ENCODE data around the gene ATP5ME.
"Not testable (repeated sequence)": the region's sequence is repeated elsewhere in the genome, so short reads cannot be mapped to it uniquely, and the experiment has no call there.

Gene ATP5ME

DNA sequence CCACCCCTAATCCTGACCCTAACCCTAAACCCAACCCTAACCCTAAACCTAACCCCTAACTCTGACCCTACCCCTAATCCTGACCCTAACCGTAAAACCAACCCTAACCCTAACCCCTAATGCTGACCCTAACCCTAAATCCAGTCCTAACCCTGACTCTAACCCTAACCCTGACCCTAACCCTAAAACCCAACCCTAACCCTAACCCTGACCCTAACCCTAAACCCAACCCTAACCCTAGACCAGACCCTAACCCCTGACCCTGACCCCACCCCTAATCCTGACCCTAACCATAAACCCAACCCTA lies 30.8 kb upstream of the ATP5ME start:
- no peak for DNase-seq (ENCODE audit: low read depth)

DNA sequence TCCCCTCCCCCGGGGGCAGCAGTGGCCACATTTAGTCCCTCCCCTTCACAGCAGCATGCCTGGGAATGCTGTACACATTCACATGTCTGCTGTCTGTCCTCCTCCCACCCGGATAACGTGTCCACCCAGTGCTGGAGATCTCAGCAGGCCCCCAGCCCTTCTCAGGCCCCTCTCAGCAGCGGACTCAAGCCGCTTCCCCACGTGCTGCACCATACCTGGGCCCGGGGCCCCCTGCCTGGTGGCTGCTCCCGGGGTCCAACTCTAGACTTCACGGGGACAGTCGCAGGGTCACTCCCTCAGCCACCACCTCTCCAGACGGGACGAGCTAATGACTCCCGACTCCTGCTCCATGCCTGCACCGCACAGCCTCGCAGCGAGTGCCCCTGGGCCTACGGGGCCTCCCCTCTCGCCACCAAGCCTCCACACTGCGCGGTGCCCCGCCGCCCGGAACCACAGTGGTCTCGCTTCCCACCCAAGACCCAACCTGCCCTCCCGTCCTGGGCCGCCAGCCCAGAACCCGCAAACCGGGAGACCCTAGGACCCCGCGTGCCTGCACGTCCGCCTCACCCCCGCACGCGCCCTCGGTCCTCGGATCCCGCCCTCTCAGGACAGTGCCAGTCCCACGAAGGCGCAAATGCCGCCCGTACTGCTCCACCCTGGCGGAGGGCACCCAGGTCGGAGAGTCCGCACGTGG lies 30.3 kb upstream of the ATP5ME start:
- DNase-seq (ENCODE audit: low read depth): no peak

DNA sequence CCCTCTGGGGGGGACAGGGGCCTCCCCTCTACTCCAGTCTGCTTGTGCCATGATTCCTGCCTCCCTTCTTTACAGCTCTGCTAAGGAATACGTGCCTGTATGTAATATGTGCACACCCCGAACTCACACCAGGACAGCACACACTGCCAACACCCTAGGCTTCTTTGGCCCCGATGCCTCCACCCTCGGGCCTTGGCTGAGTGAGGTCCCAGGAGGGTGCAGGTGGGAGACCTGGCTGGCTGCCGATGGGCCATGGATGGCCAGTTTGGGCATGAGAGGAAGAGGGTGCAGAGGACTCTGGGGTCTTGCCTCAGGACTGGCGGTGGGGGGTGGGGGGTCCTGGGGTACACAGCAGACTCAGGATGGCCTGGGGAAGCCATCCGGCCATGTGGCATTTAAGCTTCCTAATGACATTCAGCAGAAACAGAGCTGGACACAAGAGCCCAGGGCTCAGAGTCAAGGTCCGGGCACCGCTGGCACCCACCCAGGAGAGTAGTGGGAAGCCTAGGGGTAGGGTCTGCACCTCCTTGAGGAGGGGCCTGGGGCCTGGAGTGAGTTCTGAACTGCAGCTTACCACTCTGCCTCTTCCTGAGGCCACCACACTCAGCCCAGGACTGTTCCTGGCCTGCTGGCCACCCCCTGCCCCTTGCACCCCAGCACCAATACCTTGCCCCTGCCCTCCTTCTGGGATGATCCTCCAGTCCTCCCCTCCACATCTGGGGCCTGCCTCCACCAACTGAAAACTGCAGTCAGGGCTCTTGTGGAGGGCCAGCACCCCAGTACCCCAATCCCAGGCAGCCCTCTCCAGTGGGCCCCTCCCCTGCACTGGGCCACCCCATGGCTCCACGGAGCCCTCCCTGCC lies 29.5 kb upstream of the ATP5ME start:
- no peak for DNase-seq (ENCODE audit: low read depth)

DNA sequence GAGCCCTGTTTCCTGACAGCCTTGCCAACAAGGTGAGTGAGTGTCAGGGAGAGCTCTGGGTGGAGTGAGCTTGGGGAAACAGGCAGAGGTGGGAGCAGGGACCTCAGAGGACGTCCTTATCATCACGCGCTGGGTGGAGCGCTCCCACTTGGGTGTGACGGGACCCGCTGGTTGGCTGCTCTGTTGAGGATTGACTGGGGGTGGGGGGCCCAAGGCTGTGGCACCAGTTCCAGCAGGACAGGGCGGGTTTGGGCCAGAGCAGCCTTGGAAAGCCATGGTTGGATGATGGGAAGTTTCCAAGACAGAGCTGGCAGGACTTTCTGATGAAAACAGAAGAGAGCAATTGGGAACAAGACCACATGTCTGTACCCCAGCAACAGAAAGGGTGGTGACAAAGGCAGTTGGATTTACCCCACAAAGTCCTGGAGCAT lies 28.6 kb upstream of the ATP5ME start:
- DNase-seq (ENCODE audit: low read depth): no peak

DNA sequence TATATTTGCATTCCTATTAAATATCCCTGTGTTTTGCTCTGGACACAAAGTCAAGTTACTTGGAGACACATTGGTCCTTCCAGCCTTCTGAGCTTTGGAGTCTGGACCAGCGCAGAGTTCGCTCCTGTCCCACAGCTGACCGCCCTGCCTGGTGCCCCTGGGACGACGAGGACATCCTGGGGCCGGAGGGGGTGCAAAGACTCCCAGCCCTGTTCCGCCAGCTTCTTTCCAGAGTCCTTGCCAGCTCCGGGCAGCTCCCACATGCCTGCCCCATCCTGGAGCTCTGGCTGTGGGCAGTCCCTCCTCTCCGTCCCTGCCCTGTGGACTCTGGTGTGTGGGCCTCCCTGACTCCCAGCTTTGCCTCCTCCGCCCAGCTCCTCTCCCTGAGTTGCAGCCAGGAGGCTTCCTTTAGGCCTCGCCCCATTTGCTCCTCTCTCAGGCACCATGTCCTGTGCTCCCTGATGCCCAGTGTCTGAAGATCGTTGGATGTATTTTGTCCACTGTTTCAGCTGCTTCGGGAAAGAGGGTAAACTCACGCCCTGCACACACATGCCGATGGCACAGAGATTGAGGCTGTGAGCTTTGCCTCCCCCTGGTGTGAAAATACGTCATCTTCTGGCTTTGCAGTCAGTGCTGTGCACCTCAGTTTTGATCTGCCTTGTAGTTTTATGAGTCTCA lies 26.6 kb upstream of the ATP5ME start:
- DNase-seq (ENCODE audit: low read depth): no peak

DNA sequence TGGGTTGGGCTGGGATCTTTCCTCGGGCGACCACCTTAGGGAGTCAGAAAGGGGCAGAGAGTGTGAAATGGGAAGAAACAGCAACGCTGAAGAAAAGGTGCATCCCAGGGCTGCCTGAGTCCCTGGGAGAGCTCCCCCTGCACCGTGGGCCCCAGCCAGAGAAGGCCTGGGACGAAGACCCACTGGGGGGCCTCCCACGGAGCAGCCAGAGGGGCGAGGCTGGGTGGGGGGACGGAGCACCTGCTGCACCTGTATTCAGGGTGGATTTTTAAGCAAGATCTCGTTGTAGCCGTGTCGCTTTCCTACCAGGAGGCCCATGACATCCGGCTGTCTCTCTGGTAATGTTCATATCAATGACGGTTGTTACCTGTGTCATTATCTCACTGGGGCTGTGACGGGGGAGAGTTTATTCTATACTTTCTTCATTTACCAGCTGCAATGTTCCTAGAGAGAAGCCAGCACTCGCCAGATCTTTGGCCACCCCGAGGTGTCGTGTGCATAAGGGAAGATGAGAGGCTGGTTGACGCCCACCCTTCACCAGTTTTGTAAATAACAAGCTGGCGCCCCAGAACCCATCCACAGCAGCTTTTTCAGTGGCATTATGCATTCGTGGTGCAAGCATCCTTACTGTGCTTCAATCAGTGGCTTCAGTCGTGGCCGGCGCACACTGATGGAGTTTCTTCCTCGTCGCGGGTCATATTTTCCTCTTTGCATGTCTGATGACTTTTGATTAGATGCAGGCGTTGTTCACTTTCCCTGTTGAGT lies 25.9 kb upstream of the ATP5ME start:
- DNase-seq (ENCODE audit: low read depth): no peak

DNA sequence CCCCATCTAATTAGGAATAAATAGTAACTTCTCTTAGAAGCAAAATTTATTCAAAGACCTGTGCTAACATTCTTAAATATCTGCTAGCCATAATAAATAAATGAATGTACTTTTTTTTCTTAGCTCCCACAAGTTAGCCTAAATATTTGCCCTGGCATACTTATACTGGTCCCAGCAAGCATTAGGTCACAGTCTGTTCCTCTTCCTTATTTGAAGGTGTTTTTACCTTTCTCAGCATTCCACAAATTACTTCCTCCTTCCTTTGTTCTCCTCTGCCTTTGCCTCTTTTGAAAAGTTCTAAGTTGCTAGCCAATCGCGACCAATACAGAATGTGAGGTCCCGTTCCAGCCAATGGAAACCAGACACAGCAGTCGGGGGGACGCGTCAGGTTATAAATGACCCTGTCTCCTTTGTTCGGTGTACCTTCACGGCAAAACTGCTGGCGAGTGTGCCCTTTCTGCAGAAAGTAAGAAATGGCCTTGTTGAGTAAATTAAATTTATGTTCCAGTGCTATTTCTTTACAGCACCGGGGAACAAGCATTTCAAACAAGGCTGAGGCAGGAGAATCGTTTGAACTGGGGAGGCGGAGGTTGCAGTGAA lies 20.4 kb upstream of the ATP5ME start:
- DNase-seq (ENCODE audit: low read depth): not testable (repeated sequence)

DNA sequence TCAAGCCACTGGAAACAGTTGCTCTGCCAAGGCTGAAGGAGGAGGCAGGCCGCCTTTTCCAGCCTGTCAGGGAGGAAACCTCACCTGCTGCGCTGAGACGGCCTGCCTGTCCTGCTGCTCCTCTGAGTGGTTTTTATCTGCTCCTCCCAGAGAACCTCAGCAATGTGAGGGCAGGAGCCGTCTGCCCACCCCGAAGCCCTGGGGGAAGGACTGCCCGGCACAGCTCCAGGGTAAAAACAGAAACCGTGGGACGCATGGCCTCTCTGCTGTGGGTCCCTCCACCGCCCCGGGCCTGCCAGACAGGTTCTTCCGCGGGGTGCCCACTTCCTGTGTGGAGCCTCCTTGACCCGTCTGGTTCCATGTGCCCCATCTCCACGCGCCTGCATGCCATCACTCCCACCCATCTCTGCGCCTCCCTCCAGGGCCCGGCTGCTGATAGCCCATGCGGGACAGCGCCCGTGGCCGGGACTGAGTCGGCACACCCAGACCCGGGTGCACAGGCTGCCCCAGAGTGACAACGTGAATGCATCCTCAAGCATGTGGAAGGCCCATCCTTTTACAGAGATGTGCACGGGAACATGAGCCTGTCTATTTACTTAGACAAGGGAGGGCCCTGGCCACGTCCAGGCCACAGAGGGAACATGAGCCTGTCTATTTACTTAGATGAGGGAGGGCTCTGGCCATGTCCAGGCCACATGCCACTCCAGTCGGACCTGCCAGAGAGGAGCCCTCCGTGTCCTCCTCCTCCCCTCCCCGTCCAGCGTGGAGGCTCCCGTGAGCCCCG lies 18.9 kb upstream of the ATP5ME start:
- no peak for DNase-seq (ENCODE audit: low read depth)

DNA sequence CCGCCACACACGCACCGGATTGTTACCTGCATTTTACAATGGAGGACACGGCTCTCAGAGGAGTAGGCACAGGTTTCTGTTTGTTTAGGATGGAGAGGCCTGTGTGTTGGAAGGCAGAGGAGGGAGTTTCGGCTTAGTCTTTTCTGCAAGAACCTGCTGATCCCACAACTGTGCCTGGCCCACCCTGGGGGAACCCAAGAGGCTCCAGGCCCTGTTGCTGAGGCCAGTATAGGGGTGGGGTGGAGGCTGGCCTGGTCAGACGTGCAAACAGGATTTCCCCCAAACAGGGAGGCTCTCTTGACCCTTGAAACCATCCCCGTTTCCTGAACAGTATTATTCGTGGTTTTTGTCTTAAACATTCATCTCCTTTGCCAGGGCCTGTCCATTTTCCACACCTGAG lies 15.6 kb upstream of the ATP5ME start:
- no peak for DNase-seq (ENCODE audit: low read depth)

DNA sequence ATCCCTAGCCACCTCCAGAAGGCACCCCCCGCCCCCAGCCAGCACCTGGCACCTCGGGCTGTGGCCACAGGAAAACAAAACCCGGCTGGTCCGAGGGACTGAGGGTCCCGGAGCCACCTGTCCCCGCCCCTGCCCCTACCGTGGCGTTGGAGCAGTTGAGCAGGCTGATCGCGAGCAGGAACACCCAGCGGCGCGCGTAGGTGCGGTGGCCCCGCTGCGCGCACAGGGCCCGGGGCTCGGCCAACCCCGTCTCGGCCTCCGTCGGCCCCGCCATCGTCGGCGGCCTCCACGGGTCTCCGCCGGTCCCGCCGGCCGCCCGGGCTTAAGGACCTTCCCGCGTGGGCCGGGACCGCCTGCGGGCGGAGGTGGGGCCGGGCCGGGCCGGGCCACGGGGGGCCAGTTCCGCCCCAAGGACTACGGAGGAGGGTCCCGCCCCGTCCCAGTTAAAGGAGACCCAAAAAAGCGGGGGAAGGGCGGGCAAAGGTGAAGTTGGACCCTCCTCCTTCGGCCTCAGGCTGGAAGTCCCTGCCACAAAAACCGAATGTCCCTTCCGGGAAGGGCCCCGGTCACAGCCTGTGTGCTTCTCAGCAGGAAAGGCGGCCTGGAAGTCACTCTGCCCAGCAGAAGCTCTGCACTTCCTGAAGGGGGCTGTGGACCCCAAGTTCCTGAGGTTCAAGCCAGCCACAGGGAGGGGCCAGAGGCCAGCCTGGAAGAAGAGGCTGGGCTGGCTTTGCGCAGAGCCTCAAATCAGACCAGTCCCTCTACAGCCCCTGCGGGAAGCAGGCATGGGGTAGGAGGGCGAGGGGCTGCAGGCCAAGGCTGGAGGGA lies 15.0 kb upstream of the ATP5ME start, which contains the start of gene SLC49A3:
Gene SLC49A3 (minus strand): TSS at position 298 of the 828 bp plus-strand sequence. CDS start 24 bp downstream, at position 274.
- no peak for DNase-seq (ENCODE audit: low read depth)

DNA sequence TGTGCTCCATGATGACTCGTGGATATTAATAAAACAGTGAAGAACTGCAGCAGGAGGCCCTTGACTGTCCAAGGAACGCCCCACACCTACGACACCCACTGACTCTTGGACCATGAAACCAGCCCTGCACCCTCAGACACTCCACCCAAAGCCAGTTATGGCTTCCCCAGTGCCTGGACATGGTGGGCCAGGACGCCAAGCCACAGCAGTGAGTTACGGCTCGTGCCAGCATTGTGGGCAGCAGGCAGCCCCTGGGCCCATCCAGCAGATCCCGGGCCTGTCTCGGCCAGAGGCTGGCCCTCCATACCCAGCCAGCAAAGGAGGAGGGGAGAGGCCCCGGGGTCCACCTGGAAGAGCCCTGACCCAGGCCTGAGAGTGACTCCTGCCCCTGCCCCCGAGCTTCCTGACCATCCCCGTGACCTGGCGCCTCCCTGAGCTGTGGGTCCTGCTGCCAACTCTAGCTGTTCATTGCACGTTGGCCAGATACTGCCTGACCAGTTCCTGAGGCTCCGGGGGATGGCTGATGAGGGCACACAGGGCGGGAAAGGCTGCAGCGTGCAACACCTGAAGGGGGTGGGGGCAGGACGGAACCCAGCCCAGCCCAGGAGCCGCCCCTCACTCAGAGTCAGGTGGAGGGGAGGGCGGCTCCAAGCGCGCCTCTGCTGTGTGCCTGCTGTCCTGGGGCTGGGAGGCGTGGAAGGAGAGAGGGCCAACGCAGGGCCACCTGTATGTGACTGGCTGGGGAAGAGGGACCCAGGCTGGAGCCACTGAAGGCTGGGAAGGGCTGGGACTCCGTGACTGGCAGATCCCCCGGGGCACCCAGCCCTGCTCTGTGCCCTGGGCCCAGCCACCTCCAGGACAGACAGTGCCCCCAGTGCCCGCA lies 14.1 kb upstream of the ATP5ME start:
- no peak for DNase-seq (ENCODE audit: low read depth)

DNA sequence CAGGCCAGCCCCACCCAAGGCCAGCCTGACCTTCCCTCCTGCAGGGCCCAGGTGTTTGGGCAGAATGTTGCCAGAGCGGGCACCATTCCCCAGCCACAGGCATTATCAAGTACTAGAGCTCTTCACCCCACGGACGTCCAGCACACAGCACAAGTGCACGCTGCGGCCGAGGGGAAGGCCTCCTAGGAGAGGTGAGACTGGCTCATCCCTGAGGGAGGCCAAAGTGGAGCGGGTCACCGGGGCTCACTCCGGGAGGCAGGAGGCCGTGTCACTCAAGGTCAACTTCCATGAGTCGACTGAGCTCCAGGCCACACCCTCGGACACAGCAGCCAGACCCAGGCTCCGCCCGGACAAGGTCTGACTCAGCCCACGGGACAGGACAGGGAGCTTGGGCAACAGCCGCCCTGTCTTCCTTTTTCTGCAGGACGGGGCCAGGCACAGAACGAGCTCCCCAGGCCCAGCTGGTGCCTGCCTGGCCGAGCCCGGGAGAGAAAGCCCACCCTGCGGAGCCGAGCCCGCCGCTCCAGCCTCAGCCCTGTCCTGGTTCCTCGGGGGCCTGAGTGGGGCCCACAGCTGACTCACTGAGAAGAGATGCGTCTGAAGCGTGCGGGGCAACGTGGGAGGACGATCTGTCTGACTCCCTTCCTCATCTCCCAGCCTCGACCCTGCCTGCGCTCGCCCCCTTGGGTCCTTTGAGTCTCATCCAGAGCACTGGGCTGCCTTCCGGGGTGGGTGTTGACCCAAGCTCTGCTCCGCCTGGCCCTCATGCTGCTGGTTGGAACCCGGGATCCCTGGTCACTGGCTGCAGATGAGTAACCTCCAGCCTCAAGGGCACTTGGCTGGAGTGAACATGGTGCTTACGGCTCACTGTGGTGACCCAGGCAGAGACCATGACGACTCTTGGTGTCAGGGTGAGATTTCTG lies 13.2 kb upstream of the ATP5ME start:
- DNase-seq (ENCODE audit: low read depth): no peak

DNA sequence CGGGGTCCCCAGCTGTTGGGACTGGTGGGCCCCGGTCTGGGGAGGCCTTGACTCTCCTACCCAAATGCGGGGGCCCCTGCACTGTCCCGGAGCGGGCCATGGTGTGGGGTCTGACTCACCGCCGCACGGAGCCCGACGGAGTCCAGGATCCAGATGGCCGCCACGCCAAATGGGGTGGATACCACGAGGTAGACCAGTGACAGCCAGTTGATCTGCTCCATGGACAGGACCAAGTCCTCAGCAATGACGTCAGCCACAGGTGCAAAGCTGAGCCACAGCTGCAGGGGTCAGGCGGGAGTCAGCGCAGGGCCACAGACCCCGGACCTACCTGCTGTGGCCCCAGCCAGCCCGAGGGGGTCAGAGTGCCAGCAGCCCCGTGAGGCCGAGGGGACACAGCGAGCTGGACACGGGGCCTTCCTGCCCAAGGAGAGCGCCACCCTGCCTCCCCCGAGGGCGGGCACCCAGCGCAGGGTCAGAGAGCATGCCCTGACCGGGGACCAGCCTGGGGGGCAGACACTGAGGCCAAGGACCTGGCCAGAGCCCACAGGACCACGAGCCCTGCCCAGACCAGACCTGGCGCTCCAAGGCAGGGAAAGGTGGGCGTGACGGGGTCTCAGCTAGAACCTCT lies 12.5 kb upstream of the ATP5ME start:
- no peak for DNase-seq (ENCODE audit: low read depth)

DNA sequence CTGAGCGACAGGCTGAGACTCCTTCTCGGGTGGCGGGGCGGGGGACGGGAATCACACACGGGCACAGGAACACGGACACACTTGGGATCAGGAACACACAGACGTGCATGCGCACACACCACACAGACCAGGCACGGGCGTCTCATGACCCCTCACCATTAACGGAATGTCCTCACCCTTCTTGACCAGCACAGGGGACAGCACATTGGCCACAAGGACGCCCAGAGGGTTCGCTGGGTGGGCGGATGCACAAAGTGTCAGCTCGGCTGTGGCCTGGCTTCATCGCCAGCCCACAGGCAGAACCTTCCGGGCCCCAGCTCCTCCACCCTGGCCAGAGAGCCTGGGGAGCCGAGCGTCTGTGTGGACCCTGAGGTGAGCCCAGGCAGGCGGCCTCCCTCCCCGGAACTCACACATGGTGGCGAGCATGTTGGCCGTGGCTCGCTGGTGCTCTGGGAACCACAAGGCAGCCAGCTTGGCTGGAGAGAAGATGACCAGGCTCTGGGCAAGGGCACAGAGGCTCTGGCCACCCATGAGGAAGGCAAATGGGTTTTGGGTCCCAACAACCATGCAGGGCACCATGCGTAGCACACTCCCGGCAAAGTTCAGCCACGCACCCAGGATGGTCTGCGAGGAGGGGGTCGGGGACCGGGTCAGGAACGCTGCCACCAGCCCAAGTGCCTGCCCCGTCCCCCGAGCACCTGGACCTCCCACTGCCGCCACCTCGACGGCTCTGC lies 11.8 kb upstream of the ATP5ME start:
- DNase-seq (ENCODE audit: low read depth): no peak

DNA sequence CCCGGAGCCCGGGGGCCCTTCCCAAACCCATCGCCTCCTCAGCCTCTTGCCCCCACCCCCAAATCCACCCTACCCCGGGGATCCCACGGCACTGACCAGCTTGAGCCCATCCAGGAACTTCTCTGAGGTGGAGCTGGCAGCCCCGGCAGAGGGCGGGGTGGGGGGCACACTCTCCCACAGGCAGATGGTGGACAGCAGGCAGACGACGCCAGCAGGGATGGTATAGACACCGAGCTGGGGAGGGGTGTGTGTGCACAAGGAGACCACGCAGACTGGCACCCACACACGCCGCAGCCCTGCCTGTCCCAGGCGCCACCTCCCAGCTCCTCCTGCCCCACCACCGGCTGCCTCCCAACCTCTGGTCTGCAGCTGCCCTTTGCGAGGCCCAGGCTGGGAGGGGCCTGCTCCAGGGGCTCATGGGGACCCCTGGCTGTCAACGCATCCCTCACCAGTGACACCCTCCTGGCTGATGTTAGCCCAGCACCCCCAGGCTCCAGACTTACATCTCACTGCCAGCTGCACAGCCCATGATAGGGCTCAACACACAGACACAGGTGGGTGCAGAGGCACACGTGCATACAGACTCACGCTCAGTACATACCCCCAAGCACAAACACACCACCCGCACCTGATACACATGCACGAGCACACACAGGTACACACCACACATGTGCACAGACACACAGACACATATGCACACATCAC lies 10.7 kb upstream of the ATP5ME start:
- no peak for DNase-seq (ENCODE audit: low read depth)

DNA sequence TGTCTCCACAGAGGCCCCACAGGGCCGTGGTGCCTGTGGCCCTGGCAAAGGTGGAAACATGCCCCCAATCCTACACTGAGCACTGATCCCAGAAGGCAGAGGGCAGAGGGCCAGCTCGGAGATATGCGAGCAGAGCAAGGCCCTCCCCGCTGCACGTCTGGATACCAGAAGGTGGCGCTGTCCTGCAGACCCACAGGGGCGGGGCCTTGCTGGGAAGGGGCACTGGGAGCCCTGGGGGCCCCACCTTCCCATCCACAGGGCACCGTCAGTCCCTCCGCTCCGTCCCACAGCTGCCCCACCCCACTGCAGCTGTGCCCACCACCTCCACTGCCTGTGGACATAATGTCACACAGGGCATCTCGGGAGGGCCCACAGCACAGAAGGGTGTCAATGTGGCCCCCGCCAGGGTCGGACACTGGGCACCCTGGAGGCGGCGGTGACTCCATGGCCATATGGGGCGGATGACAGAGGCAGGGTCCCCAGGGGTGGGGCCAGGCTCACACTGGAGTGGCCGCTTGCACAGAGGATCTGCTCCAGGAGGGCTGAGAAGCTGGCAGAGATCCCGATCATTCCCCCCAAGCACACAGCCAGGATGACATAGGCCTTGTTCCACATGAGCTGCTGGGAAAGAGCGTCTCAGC lies 10.0 kb upstream of the ATP5ME start:
- DNase-seq (ENCODE audit: low read depth): no peak
